GM21529 (cell line): ENCODE results near the gene MCM3AP.

Experiments
- ATAC-seq: cut with Tn5 transposase; IDR thresholded peaks from one replicate; pipeline ENCODE4 v1.9.1; 2021; ENCODE audit not compliant: unreplicated experiment

Gene MCM3AP

GRCh38 chr21:46220275-46220810 lies 65.1 kb downstream of the MCM3AP start:
- ATAC-seq = no peak

- no peak for ATAC-seq
Measured at GRCh38 chr21:46219591-46220239, 65.7 kb downstream of the MCM3AP start.

DNA sequence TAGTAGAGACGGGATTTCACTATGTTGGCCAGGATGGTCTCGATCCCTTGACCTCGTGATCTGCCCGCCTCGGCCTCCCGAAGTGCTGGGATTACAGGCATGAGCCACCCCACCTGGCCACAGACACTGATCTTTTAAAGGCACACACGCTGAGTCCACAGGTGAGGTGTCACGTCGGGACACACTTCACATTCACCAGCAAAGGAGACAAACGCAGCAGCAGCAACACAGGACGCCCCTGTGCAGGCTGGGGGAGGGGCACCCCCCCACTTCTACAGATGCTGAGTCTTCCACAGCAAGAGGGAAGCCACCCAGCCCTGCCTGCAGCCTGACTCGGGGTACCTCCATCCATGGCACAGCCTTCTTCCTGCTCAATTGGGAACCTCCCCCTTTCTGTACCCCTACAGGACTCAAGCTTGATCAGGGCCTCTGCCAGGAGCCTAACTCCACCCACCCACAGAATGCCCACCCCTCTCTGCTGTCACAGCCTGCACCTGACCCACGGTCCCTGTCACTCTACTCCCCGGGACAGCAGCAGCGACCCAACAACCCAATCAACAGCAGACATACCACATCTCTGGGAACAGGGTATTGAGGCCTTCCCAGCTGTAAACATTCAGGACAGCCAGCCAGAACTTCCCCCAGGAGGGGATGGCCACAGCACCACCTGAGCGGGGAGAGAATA lies 66.4 kb downstream of the MCM3AP start:
- ATAC-seq = no peak

- ATAC-seq = no peak
Measured at GRCh38 chr21:46217511-46218196, 67.8 kb downstream of the MCM3AP start.

DNA sequence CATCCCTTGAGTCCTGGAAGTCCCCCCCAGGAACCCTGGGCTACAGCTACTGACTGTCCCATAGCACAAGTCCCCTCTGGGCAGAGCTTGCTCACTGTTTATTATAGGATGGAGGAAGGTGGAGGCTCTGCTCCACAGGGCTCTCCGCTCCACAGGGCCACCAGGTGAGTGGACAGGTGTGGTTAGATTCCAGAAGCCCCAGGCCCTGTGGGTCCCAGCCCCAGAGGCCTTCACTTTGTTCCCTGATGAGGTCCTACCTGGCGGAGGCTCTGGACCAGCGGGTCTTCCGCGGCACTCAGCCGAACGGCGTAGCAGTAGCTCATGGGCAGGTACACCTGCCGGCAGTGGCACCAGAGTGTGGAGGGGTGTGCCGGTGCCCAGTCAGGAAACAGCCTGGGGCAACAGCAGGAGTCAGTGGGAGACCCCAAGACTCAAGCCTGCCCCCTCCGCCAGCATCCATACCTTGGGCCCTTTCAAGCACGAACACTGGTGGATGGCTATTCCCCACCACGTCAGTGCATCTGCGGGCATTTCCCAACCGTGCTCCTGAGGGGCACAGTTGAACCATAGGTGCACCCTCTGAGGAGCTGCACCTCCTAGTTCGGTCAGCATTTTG lies 69.2 kb downstream of the MCM3AP start:
- ATAC-seq = no peak

DNA sequence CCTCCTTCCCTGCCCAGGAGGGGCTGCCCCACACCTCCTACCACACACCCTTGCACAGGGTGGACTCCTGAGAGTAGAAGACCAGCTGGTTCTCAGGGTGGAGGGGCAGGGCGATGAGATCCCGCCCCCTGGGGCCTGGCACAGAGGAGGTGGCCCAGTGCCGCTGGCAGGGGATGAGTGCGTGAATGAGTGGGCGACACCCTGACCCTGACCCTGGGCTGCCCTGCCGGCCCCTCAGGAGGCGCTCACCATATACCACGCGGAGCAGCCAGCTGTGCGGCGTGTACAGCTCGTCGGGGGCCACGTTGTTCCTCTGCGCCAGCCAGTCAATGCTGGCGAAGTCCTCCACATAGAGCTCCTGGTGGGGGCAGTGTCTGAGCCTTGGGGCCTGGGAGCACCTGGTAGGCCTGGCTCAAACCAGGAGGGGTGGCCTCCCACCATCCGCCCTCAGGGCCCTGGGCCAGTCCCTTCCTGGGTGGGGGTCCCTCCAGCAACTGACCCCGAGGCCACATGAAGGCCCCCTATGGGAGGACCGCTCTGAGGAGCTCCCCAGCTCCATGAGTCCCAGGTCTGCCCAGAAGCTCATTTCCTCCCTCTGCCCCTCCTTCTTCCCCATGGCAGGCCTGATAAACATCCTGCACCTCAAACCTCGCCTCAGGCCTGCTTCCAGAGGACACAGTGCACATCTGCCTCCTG lies 69.8 kb downstream of the MCM3AP start:
- ATAC-seq = no peak

DNA sequence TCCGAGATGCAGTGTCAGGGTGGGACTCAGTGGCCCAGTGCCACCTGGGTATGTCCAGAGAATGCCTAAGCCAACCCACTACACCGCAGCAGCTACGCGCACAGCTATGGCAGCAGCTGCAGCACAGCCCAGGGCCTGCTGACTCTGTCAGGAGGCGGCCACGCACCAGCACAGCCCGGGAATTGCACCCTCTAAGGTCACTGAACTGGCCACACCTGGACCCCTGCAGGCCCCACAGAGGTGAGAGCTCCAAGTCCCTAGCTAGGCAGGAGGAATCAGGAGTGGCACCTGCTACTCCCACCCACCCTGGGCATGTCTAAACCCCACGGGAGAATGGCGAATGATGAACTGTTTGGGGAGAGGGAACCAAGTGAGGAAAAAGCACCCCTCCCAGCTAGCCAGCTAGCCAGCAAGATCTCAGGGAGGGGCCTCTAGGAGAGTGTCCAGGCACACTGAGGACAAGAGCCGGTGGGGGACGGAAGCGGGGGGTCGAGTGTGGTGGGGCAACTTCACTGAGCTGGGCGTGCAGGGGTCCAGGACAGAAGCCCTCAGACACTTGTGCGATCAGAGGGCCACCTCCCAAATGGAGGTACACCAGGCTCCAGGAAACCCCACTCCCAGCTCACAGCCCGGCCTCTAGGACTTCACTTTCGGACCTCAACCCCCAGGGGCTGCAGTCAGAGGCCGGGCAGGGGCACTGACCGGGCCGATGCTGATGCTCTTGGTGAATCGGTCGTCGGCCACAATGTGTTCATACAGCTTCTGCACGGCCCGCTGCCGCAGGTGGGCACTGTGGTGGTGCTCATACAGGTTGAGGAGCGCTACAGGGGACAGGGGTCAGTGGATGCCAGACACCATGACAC lies 70.7 kb downstream of the MCM3AP start:
- no peak for ATAC-seq

- no peak for ATAC-seq
Measured at GRCh38 chr21:46213620-46214286, 71.7 kb downstream of the MCM3AP start.

DNA sequence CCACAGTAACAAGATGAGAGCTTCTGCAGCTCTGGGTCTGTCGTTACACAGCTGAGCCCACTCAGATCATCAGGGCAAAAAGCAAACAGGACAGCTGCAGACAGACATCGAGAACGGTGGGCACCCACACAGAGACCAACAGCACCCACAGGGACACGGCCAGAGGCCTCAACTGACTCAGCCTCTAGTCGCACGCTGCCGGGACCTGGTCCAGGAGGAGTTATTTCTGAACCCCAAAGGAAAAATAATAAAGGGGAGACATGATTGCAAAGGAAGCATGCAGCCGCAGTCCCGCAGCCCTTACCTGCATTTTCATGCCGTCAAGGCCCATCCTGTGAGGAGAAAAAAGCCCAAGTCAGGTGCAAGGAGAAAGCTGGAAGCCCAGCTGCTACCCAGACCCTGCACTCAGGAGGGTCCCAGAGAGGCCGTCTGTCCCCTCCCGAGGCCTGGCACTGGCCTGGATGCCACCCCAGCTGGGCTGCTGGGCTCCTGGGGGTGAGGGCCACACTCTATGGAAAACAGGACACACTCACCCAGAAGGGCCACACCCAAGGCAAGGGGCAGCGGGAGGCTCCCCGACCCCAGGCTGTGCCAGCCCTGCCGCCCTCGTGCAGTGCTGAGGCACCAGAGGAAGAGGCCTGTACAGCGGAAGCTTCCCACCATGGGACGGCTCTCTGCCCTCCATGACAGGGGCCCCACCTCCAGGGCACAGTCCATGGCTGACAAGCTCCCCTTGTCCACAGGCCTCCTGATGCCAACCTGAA lies 72.5 kb downstream of the MCM3AP start:
- ATAC-seq = no peak

DNA sequence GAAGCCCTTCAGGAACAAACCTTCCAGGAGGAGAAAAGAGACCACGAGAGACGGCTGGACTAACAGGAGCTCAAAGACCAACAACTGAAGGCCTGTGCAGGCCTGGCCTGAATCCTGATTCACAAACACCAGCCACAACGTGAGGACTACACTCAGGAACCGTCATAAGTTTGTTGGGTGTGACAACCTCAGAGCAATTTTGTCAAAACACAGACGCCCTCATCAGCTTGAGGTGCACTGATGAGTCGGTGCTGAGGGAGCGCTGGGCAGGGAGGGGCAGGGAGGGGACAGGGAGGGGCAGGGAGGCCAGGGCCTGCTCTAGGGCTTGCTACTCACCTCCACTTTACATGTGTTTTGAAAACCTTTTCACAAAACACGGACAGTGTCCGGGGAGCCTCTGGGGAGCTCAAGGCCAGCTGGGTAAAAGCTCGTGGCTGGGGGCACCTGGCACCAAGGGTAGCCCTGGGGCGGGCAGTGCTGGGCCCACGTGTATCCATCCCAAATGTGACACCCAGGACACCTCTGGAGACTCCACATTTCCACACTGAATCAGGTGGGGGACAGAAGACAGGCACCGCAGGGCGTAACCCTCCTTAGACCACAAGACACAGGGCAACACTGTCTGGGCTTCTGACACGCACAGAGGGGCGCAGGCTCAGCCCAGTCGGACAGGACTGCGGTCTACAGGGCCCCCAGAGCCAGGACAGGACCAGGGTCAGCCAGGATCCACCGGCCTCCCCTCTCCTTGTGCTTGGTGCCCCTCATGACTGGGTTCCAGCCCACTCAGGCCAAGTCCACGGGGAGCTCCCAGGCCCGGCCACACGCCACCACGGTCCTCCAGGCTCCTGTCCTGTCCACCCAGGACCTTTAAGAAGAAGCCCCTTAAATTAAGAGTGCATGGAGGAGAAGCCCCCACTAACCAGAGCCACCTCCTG lies 73.4 kb downstream of the MCM3AP start:
- ATAC-seq = no peak

DNA sequence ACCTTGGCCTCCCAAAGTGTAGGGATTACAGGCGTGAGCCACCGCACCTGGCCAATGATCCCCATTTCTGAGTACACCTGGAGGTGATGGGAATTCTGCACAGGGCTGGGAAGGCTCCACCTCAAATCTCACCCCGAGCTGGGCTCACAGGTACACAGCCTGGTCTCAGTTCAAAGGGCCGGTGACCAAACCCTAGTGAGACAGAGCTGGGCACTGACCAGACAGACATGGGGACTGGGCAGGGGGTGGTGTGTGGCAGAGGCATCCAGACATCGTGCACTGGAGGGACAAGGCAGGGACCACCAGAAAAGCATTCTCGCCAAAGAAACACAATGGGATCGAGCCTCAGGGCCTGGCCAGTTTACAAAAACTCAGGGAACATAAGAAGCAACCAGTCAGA lies 74.0 kb downstream of the MCM3AP start:
- ATAC-seq = no peak

- ATAC-seq = no peak
Measured at GRCh38 chr21:46210378-46211136, 74.9 kb downstream of the MCM3AP start.

GRCh38 chr21:46208761-46209721 lies 76.4 kb downstream of the MCM3AP start:
- ATAC-seq = no peak

DNA sequence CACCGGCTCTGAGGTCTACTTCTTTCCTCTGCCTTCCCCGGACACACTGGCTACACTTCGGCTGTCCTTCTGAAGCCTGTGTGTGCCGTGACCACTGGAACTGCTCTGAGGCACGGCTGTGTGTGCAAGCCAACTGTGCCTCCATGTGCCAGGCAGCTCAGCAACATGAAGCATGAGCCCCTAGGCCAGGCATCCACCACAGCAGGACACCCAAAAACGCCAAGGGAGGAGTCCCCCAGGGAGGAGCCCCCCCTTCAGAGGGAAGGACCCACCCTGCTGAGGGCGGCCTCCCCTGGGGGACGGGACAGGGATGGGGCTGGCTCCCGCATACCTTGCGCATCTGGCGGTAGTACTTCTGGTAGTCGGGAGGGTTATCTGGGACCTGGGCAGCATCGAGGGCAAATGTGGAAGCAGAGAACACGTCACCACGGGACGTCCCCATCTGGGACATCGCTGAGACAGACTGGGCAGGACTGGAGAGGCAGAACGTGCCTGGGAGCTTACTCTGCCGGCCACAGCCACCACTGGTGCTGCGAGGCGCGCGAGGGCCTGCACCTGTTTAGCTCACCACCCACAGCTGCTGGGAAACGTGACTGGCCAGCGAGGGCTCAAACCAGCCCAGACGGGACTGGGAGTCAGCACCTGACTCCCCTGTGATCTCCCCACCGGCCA lies 77.4 kb downstream of the MCM3AP start:
- ATAC-seq = no peak
